Parathyroid adenoma (tissue), 2 donors: ENCODE results near the gene CT47C1.
A peak's percentile ranks its signal among the peaks of the same experiment; 100 is the strongest.

Source experiments
- H2AFZ ChIP-seq: fragments of 300-600 bp; sonication (generic); one replicate; pipeline ENCODE4 v1.7.0; 2017; ENCODE audit warnings: antibody characterized with exemption, mild to moderate bottlenecking
- H3K27ac ChIP-seq: fragments of 300-600 bp; sonication (generic); one replicate; pipeline ENCODE4 v1.7.0; 2017
- H3K27me3 ChIP-seq: fragments of 300-600 bp; sonication (generic); one replicate; pipeline ENCODE4 v1.7.0; 2017; ENCODE audit warnings: low read length; ENCODE audit not compliant: control insufficient read depth, insufficient read depth
- H3K36me3 ChIP-seq: fragments of 300-600 bp; sonication (generic); one replicate; pipeline ENCODE4 v1.7.0; 2017; ENCODE audit warnings: low read length; ENCODE audit not compliant: control insufficient read depth, insufficient read depth
- H3K4me1 ChIP-seq: fragments of 300-600 bp; sonication (generic); one replicate; pipeline ENCODE4 v1.7.0; 2017; ENCODE audit warnings: control low read depth
- H3K4me2 ChIP-seq: fragments of 300-600 bp; sonication (generic); one replicate; pipeline ENCODE4 v1.7.0; 2017; ENCODE audit warnings: low read length
- H3K4me3 ChIP-seq: fragments of 300-600 bp; sonication (generic); one replicate; pipeline ENCODE4 v1.7.0; 2017; ENCODE audit warnings: low read depth, low read length
- H3K79me2 ChIP-seq: fragments of 300-600 bp; sonication (generic); one replicate; pipeline ENCODE4 v1.7.0; 2017; ENCODE audit warnings: control low read depth
- H3K9ac ChIP-seq: fragments of 300-600 bp; sonication (generic); one replicate; pipeline ENCODE4 v1.7.0; 2017; ENCODE audit warnings: mild to moderate bottlenecking
- H3K9me3 ChIP-seq: fragments of 300-600 bp; sonication (generic); one replicate; pipeline ENCODE4 v1.7.0; 2017; ENCODE audit warnings: low read length; ENCODE audit not compliant: control insufficient read depth
- CTCF ChIP-seq: fragments of 300-600 bp; sonication (generic); IDR thresholded peaks from one replicate; pipeline ENCODE4 v1.7.0; 2017; ENCODE audit warnings: antibody characterized with exemption, mild to moderate bottlenecking
- donor health status: primary hyperparathyroidism.

CT47C1 gene

GRCh38 chrX:119067023-119067739 is 5.6 kb upstream of the CT47C1 start:
- no peaks in the 10 kb centered on the region for H3K27me3 ChIP-seq
- H3K9ac ChIP-seq, result no peak overlapping the region
- no peak overlapping the region for H3K4me3 ChIP-seq
- peak; percentile 41 for TF ChIP-seq CTCF
- H3K4me2 ChIP-seq, result no peak overlapping the region
- H3K79me2 ChIP-seq, result no peaks in the 10 kb centered on the region
- H3K36me3 ChIP-seq, result no peaks in the 10 kb centered on the region
- H2AFZ ChIP-seq, result no peak overlapping the region
- no peaks in the 10 kb centered on the region for H3K9me3 ChIP-seq
- no peak overlapping the region for H3K27ac ChIP-seq
- peaks cover 2% of the 10 kb centered on the region for H3K4me1 ChIP-seq

- Histone ChIP-seq H3K9me3 (no peaks in the 10 kb centered on the region), H3K4me3 (no peak overlapping the region), H3K27ac (no peak overlapping the region), H3K27me3 (no peaks in the 10 kb centered on the region), H2AFZ (no peak overlapping the region), H3K4me2 (no peak overlapping the region), H3K4me1 (peaks cover 2% of the 10 kb centered on the region), H3K9ac (no peak overlapping the region), H3K36me3 (no peaks in the 10 kb centered on the region), H3K79me2 (no peaks in the 10 kb centered on the region)
- TF ChIP-seq CTCF, result no peak
Observed at GRCh38 chrX:119069128-119069527, 3.7 kb upstream of the CT47C1 start.

- no peak overlapping the region for H2AFZ ChIP-seq
- no peak overlapping the region for H3K27ac ChIP-seq
- H3K4me2 ChIP-seq, result no peak overlapping the region
- no peaks in the 10 kb centered on the region for H3K27me3 ChIP-seq
- no peak for TF ChIP-seq CTCF
- H3K9me3 ChIP-seq, result no peaks in the 10 kb centered on the region
- H3K9ac ChIP-seq, result no peak overlapping the region
- no peaks in the 10 kb centered on the region for H3K79me2 ChIP-seq
- no peaks in the 10 kb centered on the region for H3K36me3 ChIP-seq
- peaks cover 2% of the 10 kb centered on the region for H3K4me1 ChIP-seq
- no peak overlapping the region for H3K4me3 ChIP-seq
Observed at GRCh38 chrX:119069762-119070161, 3.0 kb upstream of the CT47C1 start.

- Histone ChIP-seq H3K4me3 (no peak overlapping the region), H3K36me3 (no peaks in the 10 kb centered on the region), H3K4me2 (no peak overlapping the region), H3K27me3 (no peaks in the 10 kb centered on the region), H3K27ac (no peak overlapping the region), H3K4me1 (no peaks in the 10 kb centered on the region), H3K79me2 (no peaks in the 10 kb centered on the region), H3K9ac (no peak overlapping the region), H2AFZ (no peak overlapping the region), H3K9me3 (no peaks in the 10 kb centered on the region)
- TF ChIP-seq CTCF, result no peak
Observed at GRCh38 chrX:119071381-119071780, 1.4 kb upstream of the CT47C1 start.

- Histone ChIP-seq H3K79me2 (no peaks in the 10 kb centered on the region), H3K27ac (no peak overlapping the region), H3K27me3 (no peaks in the 10 kb centered on the region), H3K4me2 (no peak overlapping the region), H3K4me1 (no peaks in the 10 kb centered on the region), H3K36me3 (no peaks in the 10 kb centered on the region), H3K4me3 (no peak overlapping the region), H3K9me3 (no peaks in the 10 kb centered on the region), H3K9ac (no peak overlapping the region), H2AFZ (no peak overlapping the region)
- TF ChIP-seq CTCF, result no peak
Observed at GRCh38 chrX:119073200-119073905, 560 bp downstream of the CT47C1 start.
